HG03196 (cell line): ENCODE measurements around the gene PTPN9.
"Not testable (repeated sequence)": the region's sequence is repeated elsewhere in the genome, so short reads cannot be mapped to it uniquely, and the experiment has no call there.

Experiments
- ATAC-seq: cut with Tn5 transposase; IDR thresholded peaks from one replicate; pipeline ENCODE4 v1.9.1; 2021; ENCODE audit not compliant: unreplicated experiment

Gene PTPN9

DNA sequence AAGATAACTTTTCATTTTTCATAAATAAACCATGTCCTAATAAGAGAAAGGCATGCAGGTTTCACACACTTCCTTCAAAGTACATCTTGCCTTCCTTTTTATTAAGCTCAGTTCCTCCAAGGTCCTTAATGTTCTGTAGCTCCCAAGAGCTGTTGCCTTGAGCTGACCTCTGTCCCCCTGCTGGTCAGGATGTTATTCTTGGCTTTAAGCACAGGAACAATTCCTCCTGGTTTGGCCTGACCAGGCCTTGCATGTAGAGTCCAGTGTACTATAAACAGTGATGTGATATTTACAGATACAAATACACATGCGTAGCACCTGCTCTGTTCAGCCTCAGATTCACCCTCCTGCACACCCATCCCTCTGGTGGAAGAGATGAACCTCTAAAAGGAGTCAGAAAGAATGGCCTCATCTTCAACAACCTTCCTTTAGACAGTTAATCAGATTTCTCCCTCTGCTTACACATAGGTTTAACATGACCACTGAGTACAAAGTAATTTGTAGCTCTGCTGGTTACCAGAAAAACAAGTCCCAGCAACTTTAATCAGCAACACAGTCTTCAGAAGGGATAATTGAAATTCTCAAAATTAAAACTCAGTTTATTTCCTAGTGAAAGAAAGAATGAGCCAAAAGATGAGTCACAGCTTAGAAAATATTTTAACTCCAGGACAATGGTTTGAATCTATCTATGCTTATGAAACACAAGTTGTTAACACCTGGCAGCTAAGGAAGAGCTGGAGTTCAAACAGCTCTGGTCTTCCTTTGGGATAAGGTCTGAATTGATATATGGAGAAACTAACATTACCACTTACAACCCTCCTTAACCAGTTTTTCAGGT lies 46.5 kb downstream of the PTPN9 start:
- no peak for ATAC-seq

DNA sequence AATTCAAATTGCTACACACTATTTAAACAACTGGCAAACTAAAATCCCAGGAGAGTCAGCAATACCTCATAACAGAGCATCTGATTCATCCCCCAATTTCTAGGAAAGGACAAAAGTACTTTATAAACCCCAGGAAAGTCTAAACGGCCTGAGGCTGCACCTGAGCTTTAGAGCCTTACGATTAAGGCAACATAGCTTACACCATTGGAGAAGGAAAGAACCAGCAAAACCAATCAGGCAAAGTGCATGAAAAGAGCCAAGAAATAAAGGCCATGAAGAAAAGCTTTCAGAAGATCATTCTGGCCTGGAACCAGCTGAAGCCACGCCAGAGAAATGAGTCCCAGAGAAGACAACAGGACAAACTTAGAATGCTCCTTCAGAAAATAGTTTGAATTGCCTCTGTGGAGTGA lies 48.1 kb downstream of the PTPN9 start:
- ATAC-seq: no peak

DNA sequence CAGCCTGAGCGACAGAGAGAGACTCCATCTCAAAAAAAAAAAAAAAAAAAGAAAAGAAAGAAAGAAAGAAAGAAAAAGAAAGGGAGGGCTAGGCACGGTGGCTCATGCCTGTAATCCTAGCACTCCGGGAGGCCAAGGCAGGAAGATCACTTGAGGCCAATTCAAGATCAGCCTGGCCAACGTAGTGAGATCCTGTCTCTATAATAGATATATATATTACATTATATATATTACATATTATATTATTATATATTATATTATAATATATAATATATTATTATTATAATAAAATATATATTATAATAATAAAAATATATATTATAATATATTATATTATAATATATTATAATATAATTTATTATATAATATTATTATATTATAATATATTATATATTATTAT lies 48.9 kb downstream of the PTPN9 start:
- no peak for ATAC-seq

DNA sequence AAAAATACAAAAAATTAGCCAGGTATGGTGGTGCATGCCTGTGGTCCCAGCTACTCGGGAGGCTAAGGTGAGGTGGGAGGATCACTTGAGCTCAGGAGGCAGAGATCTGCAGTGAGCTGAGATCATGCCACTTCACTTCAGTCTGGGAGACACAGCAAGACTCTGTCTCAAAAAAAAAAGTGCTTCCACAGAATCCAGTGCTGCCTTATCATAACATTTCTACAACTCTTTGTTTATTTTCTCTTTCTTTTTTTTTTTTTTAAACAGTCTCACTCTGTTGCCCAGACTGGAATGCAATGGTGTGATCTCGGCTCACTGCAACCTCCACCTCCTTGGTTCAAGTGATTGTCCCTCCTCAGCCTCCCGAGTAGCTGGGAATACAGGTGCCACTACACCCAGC lies 53.4 kb downstream of the PTPN9 start:
- ATAC-seq: not testable (repeated sequence)

DNA sequence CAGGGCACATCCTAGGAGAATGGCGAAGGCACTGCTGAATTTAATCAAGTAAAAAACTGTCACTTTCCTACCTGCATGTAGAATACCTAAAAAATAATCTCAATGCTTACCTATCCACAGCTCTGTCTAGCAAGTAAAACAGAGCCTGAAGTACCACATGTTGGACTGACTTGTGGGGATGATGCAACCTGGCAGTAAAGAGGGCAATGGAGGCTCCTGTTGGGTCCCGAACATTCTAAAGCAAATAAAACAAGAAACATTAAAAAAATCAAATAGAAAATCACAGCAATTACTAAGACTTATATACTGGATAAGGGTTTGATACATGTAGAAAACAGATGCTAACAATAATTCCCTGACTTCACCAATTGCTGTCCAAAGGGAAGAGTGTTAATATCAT lies 56.1 kb downstream of the PTPN9 start:
- no peak for ATAC-seq

DNA sequence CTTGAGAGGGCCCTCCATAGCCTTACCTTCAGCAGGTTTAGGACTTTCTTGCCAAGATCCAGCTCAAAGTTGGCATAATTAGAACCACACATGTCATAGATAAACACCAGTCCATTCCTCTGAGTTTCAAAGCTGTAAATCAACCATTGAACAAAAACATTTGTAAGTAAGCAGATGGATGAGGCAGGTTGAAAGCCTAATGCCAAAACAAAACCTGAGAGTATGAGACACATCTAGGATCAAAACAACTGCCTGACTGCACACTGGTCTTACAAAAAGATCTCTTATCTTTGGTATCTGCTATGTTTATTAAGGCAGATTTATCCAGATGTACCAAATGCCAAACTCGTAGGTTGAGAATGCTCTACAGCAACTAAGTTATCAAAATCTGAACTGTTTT lies 61.9 kb downstream of the PTPN9 start:
- ATAC-seq: no peak

DNA sequence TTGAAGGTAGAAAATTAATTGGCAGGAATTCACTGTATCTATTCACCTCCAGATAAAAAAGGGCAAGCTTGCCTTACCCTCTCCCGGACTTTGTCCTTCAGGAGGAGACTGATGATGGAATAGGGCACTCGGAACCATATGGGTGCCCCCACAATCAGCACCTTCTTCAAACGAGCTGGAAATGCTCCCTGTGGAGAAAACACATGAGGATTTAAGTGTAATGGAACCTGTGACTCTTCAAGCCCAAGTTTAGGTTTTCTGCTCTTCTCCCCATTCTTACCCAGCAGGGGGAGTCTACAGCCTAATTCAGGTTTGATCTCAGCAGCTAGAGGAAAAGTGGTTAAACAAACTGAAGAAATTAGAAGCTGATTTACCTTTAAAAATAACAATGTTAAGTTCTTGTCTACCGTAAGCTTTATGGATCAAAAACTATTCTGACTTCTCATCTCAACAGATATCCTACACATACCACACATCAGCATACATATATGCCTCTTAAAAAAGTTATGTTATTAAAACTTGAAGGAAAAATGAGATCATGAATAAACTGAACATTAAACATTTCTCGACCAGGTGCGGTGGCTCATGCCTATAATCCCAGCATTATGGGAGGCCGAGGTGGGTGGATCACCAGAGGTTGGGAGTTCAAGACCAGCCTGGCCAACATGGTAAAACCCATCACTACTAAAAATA lies 70.1 kb downstream of the PTPN9 start:
- no peak for ATAC-seq

DNA sequence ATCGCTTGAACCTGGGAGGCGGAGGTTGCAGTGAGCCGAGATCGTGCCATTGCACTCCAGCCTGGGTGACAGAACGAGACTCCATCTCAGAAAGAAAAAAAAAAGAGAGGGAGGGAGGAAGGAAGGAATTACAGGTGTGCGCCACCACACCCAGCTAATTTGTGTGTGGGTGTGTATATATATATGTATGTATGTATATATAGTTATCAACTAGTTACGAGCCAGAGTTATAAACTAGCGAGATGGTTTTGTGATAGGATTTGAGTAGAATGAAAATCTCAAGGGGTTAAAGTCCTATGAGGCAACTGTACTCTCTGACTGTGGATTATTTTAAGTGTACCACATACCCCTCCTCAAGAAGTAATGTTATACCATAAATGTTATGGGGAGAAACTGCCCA lies 76.8 kb downstream of the PTPN9 start:
- ATAC-seq: no peak

DNA sequence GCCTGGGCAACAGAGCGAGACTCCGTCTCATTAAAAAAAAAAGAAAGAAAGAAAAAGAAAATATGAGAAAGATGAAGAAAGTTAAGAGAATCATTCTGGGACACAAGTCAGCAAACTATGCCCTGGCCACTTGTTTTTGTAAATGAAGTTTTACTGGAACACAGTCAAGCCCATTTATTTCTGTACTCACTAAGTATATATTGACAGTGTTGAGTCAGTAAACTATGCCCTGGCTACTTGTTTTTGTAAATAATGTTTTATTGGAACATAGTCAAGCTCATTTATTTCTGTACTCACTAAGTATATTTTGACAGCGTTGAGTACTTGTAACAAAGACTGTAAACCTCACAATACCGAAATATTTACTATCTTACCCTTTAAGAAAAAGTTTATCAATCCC lies 85.4 kb downstream of the PTPN9 start:
- ATAC-seq: no peak

DNA sequence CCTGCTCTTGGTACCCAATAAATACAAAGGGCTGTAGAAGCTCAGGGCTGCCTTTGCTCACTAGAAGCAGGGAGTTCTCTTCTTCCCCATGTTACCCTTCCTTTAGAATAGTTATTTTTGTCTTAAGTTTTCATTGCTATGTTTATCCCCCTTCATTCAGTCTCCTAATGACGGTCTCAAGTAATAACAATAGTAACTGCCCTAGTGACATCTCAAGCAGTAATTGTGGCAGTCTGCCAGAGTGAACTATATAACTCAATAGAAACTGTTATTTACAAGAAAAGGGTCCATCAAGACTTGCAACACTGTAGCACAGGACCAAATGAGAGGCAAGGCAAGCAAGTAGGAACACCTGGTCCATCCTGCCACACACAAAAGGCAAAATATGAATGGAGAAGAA lies 95.2 kb downstream of the PTPN9 start:
- ATAC-seq: no peak

DNA sequence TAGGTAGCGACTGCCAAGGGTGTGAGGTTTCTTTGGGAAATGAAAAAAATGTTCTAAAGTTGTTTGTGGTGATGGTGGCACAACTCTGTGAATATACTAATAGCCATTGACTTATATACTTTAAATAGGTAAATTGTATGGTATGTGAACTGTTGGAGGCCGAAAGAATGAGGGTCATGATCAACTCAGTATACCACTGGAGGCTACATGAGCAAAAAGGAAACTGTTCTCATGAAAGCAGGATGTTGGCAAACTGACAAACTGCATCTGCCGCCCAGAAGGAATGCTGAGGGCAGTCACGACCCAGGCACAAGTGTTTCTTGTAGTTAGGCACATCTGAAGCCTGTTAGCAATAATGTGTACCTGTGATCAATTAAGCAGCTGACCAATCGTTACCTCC lies 95.6 kb downstream of the PTPN9 start:
- ATAC-seq: not testable (repeated sequence)

DNA sequence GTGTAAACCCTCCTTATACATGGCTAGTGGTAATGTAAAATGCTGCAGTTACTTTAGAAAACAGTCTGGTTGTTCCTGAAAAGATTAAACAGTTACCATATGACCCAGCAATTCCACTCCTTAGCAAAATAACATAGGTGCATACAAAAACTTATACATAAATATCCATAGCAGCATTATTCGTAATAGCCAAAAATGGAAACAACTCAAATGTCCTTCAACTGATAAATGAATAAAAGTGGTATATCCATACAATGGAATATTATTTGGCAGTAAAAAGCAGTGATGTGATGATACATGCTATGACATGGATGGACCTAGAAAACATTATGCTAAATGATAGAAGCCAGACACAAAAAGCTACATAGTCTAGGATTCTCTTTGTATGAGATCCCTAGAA lies 96.0 kb downstream of the PTPN9 start:
- ATAC-seq: no peak

DNA sequence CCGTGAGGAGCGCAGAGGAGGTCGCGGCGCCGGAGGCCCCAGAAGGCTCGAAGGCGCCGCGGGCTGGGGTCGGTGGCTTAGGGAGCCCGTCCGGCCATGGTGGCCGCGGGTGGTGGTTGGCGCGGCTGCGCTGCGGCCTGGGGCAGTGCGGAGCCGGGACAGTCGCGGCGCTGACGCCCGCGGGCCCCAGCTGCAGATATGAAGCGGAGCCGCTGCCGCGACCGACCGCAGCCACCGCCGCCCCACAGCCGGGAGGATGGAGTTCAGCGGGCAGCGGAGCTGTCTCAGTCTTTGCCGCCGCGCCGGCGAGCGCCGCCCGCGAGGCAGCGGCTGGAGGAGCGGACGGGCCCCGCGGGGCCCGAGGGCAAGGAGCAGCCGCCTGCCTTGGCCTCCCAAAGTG lies 98.7 kb downstream of the PTPN9 start:
- ATAC-seq: not testable (repeated sequence)

DNA sequence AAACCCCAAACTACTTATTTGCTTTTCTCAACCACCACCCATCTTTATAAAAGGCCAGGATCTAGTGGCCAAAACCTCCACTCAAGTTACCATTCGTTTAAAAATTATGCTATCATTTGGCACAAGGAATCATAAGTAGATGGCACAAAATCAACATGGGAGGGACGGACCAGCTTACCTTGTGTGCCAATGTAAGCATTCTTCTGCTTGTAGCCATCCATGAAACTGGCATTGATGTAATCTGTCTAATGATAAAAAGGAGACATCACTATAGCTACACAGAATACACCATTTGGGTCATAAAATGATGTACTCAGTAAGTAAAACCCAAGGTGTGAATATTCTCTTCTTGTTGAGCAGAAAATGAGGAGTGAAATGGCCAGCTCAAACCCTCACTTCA lies 99.4 kb downstream of the PTPN9 start:
- ATAC-seq: no peak

DNA sequence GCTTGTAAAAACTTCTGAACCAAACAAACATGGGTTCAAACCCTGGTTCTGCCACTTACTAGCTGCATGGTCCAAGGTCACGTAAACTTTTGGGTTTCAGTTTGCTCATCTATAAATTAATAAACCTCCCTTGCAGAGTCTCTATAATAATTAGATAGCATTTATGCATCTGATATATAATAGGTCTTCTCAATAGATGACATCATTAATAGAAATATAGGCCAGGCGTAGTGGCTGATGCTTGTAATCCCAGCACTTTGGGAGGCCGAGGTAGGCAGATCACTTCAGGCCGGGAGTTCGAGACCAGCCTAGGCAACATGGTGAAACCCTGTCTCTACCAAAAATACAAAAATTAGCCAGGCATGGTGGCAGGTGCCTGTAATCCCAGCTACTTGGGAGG lies 102.0 kb downstream of the PTPN9 start:
- ATAC-seq: not testable (repeated sequence)

DNA sequence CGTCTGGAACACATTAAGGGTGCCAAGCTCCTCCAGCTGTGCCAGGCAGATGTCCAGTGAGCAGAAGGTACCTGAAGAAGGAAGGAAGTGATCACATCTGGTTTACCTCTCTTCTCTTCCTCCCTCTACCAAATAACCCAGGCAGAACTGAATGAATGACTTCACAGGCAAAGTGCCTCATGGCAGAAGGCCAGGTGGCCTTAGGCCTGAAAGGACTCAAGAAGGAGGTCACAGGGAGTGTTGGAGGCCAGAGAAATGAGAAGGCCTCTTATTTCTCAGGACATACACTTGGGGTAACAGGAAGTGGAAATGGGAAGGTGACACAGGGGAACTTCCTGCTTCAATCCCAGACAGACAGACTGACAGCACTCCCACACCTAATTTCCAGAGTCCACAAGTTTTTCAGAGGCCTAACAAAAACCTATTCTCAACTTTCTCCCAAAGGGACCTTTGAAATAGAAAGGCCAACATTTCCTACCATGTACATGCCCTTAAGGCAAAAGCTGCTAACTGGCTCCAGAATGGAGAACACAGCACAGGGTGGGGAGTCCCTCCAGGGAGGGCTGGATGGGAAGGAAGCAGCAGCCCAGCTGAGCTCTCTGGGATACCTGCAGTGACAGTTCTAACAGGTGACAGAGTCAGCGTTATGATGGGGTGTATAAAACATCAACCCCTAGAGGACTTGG lies 110.1 kb downstream of the PTPN9 start:
- ATAC-seq: no peak

DNA sequence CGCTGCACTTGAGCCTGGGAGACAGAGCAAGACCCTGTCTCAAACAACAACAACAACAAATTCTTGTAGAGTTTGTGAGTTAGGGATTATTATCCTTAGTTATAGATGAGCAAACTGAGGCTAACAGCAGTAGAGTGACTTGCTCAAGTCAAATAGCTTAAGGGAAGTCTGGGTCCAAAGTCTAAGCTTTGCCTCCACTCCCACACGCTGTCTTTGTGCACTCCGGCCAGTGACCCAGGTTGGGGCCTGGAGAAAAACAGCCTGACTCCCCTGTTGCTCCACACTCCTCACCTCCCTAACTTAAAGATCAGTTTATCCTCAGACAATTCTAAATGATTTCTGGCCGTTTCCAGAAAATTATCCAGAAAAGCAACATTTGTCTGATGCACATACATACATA lies 118.5 kb downstream of the PTPN9 start:
- ATAC-seq: no peak

DNA sequence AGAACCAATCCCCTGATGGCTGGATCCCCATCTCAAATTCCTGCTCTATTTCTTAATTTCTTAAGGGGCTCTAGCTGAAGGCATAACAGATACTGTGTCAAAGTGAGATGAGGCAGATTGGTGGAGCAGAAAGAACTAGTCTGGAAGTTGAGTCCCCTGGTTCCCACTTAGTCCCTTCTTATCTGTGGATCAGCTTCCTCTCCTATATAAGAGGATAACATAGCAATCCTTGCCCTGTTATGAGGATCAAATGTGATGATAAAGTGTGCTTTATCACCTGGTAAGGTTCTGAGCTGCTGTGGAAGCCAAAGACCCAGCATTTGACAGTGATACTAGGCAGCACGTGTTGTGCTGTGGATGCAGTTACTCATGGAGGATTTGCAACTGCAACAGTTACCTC lies 119.5 kb downstream of the PTPN9 start:
- no peak for ATAC-seq

DNA sequence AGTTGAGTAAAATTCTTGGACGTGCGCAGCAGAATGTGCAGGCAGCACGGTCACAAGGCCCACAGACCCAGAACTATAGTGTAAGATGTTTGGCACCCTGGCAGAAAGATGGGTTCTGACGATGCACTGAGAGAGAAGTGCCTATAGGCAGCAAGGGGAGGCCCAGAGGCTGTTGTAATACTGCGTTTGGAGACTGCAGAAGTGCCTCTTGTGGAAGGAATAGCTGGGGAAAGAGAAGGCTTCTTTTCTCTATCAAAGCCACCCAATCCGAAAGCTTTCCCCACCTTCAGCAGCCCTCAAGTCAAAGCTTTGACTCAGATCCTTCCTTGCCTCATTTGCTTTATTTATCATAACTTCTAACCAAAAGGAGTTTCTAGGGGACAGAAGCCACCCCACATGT lies 122.4 kb downstream of the PTPN9 start:
- ATAC-seq: no peak

DNA sequence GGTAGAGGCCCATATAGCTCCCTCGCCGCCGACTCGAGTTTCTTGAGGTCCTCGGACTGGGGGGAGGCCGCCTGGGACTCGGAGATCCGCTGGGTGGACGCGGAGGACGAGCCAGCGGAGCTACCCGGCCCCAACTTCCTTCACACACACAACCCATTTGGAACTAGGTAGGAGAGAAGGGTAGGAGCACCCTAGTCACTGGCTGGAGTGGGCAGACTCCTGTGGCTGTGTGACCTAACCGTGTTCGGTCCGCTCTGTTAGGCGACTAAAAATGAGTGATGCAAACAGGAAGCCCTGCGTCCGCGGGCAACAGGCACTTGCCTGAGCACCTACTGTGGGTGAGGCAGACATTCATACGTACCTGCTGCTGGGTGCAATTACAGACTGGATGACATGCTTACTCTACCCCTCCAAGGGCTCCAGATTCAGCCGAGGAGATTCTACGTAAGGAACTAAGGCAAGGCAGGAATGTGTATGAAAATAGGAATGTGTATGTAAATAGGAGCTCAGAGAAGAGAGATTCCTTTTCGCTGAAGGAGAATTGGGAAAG lies 123.1 kb downstream of the PTPN9 start:
- ATAC-seq: no peak

DNA sequence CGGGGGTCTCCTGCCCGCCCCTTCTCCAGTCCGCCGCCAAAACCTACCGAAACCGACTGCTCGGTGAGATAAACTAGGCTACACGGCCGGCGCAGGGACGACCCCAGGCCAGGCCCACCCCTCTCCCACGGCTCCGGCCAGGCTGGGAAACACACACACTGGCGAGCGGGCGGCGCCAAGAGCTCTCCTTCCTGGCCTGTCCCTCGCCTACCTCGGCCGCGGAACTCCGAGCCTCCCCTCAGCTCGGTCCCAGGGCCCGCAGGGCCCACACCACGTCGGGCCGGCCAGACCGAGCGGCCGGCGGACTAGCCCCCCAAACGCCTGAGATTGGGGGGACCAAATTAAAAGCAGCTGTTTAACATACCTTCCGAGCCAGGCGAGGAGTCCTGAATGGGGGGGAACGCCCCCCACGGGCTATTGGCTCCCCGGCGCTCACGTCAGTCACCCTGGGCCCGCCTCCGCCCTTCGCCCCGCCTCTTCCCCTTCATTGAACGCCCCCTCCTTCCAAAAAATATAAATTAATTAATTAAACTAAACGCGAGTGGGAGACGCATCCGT lies 123.6 kb downstream of the PTPN9 start:
- ATAC-seq: no peak
